ENCODE measurements around the gene TTL. TPM values are rescaled to one million over a fixed set of nuclear protein-coding genes. Genes with fewer than 3 reads are reported as not detected.
"Not testable (repeated sequence)": the region's sequence is repeated elsewhere in the genome, so short reads cannot be mapped to it uniquely, and the experiment has no call there.

Gene TTL
- total RNA-seq, 1 experiment from 2014 or later: 81.5 TPM

- POLR2A ChIA-PET: no interaction called here
- ATAC-seq (no peak), DNase-seq (ENCODE audit: low read depth, low spot score) (no peak)
- no peak for TF ChIP-seq CTCF (IDR thresholded peaks at IDR 0.05)
- TF ChIP-seq POLR2AphosphoS5 (IDR thresholded peaks at IDR 0.05; ENCODE audit: low read depth, low read length): no peak
- no peak for TF ChIP-seq SIN3A (IDR thresholded peaks at IDR 0.05; ENCODE audit: borderline replicate concordance, insufficient read depth, low read depth, low read length)
- TF ChIP-seq TCF7L2 (IDR thresholded peaks at IDR 0.05; ENCODE audit: low read depth, low read length): no peak
- Histone ChIP-seq H3K36me3 (ENCODE audit: control insufficient read depth, insufficient read depth, low read length) (peaks cover 4% of the 10 kb centered on the region; the same call in 1 of the 2 replicates), H3K4me3 (ENCODE audit: low read depth in 2 of 2, low read length in 2 of 2) (no peak overlapping the region), H3K27ac (ENCODE audit: low read length) (no peak overlapping the region), H3K27me3 (ENCODE audit: control insufficient read depth, insufficient read depth, low read length) (no peaks in the 10 kb centered on the region), H3K4me1 (ENCODE audit: control insufficient read depth, insufficient read depth, low read length) (no peaks in the 10 kb centered on the region), H3K9me3 (ENCODE audit: control insufficient read depth, insufficient read depth, low read depth, low read length) (0 out of 2 replicates have a peak, but pooled peaks cover under 1% of the 10 kb centered on the region)
- CTCF ChIA-PET: no interaction called here
- no TSS peak for BruUV-seq (replicated peaks)
- intact Hi-C loops (cut with micrococcal nuclease; ENCODE audit: unreplicated experiment): no loop called here
- in situ Hi-C loops (cut with HindIII; ENCODE audit: low pct_unique_long_range_greater_than_20kb, low sequenced_read_pairs): no loop called here
These were observed 38.4 kb downstream of the TTL start for GRCh38 chr2:112520234-112520783.

- H3K9me3 ChIP-seq (ENCODE audit: control insufficient read depth, insufficient read depth, low read depth, low read length): no peaks in the 10 kb centered on the region
- no peak for TF ChIP-seq REST (IDR thresholded peaks at IDR 0.05; ENCODE audit: insufficient read depth in 1 of 2, low read depth in 2 of 2, low read length in 1 of 2)
- TF ChIP-seq CTCF (IDR thresholded peaks at IDR 0.05): no peak
- no peak for TF ChIP-seq TCF7L2 (IDR thresholded peaks at IDR 0.05; ENCODE audit: low read depth, low read length)
- no peak for TF ChIP-seq POLR2AphosphoS5 (IDR thresholded peaks at IDR 0.05; ENCODE audit: low read depth, low read length)
- TF ChIP-seq SIN3A (IDR thresholded peaks at IDR 0.05; ENCODE audit: borderline replicate concordance, insufficient read depth, low read depth, low read length): no peak
- in situ Hi-C loops (cut with HindIII; ENCODE audit: low pct_unique_long_range_greater_than_20kb, low sequenced_read_pairs): no loop called here
- ATAC-seq (no peak), DNase-seq (ENCODE audit: low read depth, low spot score) (no peak)
- H3K27me3 ChIP-seq (ENCODE audit: control insufficient read depth, insufficient read depth, low read length): no peaks in the 10 kb centered on the region
- peaks cover 3% of the 10 kb centered on the region; the same call in 1 of the 2 replicates for H3K36me3 ChIP-seq (ENCODE audit: control insufficient read depth, insufficient read depth, low read length)
- H3K27ac ChIP-seq (ENCODE audit: low read length): no peak overlapping the region
- no peaks in the 10 kb centered on the region for H3K4me1 ChIP-seq (ENCODE audit: control insufficient read depth, insufficient read depth, low read length)
- H3K4me3 ChIP-seq (ENCODE audit: low read depth in 2 of 2, low read length in 2 of 2): no peak overlapping the region
- intact Hi-C loops (cut with micrococcal nuclease; ENCODE audit: unreplicated experiment): no loop called here
- no TSS peak for BruUV-seq (replicated peaks)
- ChIA-PET CTCF (no interaction called here), POLR2A (no interaction called here)
These were observed 41.4 kb downstream of the TTL start for GRCh38 chr2:112523291-112523777.

GRCh38 chr2:112524276-112524675 is 42.3 kb downstream of the TTL start:
- in situ Hi-C loops (cut with HindIII; ENCODE audit: low pct_unique_long_range_greater_than_20kb, low sequenced_read_pairs); ATAC-seq; H3K9me3 ChIP-seq (ENCODE audit: control insufficient read depth, insufficient read depth, low read depth, low read length); POLR2A ChIA-PET; BruUV-seq (replicated peaks); H3K4me3 ChIP-seq (ENCODE audit: low read depth in 2 of 2, low read length in 2 of 2); CTCF ChIA-PET; H3K36me3 ChIP-seq (ENCODE audit: control insufficient read depth, insufficient read depth, low read length); H3K27me3 ChIP-seq (ENCODE audit: control insufficient read depth, insufficient read depth, low read length); H3K27ac ChIP-seq (ENCODE audit: low read length); DNase-seq (ENCODE audit: low read depth, low spot score); H3K4me1 ChIP-seq (ENCODE audit: control insufficient read depth, insufficient read depth, low read length); intact Hi-C loops (cut with micrococcal nuclease; ENCODE audit: unreplicated experiment): not testable (repeated sequence)
